MCF 10A (cell line): ENCODE results near the gene ZDHHC12. TPM values are rescaled to one million over a fixed set of nuclear protein-coding genes. Genes with fewer than 3 reads are reported as not detected.

Experiments
- BruUV-seq: library from RNA; stranded (reverse); fragments of 400-500 nt; replicated peaks from 2 replicates; lab custom pipeline; 2021; lab: Mats Ljungman, UMichigan
- CTCF ChIA-PET: fragments of 300-600 bp; sonication (Branson Sonifier 250); formaldehyde crosslinking; extraction: SDS; loops from one replicate; lab custom pipeline; 2021; ENCODE audit warnings: antibody characterized with exemption, inconsistent platforms; lab: Yijun Ruan, JAX
- POLR2A ChIA-PET: fragments of 300-600, 350-650 bp; sonication (Branson Sonifier 250); formaldehyde crosslinking; extraction: SDS; loops from one replicate; lab custom pipeline; 2020; ENCODE audit warnings: antibody characterized with exemption, inconsistent platforms; lab: Yijun Ruan, JAX
- DNase-seq: peaks from one replicate; pipeline ENCODE4 v3.0.0-alpha.2; 2018; ENCODE audit not compliant: unreplicated experiment
- H3K27ac Mint-ChIP-seq: one replicate; pipeline ENCODE4 v1.8.0; 2022; ENCODE audit warnings: mild to moderate bottlenecking, low read depth, mixed read lengths; ENCODE audit not compliant: unreplicated experiment
- H3K27me3 Mint-ChIP-seq: one replicate; pipeline ENCODE4 v1.8.0; 2022; ENCODE audit warnings: mixed read lengths; ENCODE audit not compliant: insufficient read depth, unreplicated experiment
- H3K36me3 Mint-ChIP-seq: one replicate; pipeline ENCODE4 v1.8.0; 2022; ENCODE audit warnings: mild to moderate bottlenecking, moderate library complexity, mixed read lengths; ENCODE audit not compliant: insufficient read depth, unreplicated experiment
- H3K4me1 Mint-ChIP-seq: one replicate; pipeline ENCODE4 v1.8.0; 2022; ENCODE audit warnings: mixed read lengths; ENCODE audit not compliant: insufficient read depth, unreplicated experiment
- H3K4me3 Mint-ChIP-seq: one replicate; pipeline ENCODE4 v1.8.0; 2022; ENCODE audit warnings: mild to moderate bottlenecking, moderate library complexity, mixed read lengths; ENCODE audit not compliant: unreplicated experiment
- H3K9me3 Mint-ChIP-seq: one replicate; pipeline ENCODE4 v1.8.0; 2022; ENCODE audit warnings: mixed read lengths; ENCODE audit not compliant: unreplicated experiment
- intact Hi-C: fragments of 100-400 bp; cut with micrococcal nuclease; formaldehyde crosslinking; loops from 2 replicates; pipeline ENCODE4 v1.14.1; 2022
- total RNA-seq: library from RNA; stranded (reverse); gene quantifications from 2 replicates; pipeline ENCODE4 v1.2.3, GENCODE V29; 2022
- TF ChIP-seq, protein P1 (sequence below): fragments of 200-600 bp; IDR thresholded peaks from one replicate; pipeline ENCODE4 v1.8.0; 2022; ENCODE audit warnings: antibody characterized with exemption, mild to moderate bottlenecking; ENCODE audit not compliant: unreplicated experiment

Gene ZDHHC12
- total RNA-seq, 1 experiment from 2014 or later = 22.1 TPM

DNA sequence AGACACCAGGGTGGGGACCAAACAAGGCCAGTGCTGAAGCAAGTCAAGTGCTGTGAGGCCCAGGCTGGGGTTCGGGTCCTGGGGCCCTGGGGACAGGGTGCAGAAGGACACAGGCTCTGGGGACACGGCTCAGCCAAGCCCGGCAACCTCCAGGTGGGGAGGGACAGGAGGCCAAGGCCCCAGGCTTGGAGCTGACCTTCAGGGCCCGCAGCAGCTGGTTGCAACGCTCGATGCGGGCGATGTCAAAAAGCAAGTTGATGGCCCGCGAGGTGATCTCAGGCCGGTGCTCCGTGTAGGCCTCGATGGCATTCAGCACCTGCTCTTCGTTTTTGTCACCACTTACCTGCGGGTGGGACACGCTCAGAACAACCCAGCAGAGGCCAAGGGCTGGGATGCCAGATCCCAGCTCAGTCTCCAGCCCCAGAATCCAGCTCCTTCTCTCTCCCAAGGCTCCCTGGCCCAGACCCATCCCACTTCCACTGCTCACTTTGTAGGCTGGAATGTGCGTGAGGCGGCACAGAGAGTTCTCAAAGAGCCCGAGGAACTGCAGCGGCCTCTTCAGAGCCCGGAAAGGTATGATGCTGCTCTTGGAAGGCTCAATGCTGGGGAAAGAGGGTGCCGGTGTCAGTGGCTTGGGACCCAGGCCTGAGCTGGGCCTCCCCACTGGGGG is 27.1 kb upstream of the ZDHHC12 start:
- Mint-ChIP-seq H3K4me1 (no peaks in the 10 kb centered on the region), H3K27me3 (no peaks in the 10 kb centered on the region), H3K4me3 (no peak overlapping the region), H3K36me3 (peaks cover 15% of the 10 kb centered on the region), H3K9me3 (no peaks in the 10 kb centered on the region), H3K27ac (no peak overlapping the region)
- no peak for DNase-seq
- TF ChIP-seq, protein P1, sequence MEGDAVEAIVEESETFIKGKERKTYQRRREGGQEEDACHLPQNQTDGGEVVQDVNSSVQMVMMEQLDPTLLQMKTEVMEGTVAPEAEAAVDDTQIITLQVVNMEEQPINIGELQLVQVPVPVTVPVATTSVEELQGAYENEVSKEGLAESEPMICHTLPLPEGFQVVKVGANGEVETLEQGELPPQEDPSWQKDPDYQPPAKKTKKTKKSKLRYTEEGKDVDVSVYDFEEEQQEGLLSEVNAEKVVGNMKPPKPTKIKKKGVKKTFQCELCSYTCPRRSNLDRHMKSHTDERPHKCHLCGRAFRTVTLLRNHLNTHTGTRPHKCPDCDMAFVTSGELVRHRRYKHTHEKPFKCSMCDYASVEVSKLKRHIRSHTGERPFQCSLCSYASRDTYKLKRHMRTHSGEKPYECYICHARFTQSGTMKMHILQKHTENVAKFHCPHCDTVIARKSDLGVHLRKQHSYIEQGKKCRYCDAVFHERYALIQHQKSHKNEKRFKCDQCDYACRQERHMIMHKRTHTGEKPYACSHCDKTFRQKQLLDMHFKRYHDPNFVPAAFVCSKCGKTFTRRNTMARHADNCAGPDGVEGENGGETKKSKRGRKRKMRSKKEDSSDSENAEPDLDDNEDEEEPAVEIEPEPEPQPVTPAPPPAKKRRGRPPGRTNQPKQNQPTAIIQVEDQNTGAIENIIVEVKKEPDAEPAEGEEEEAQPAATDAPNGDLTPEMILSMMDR = no peak
- ChIA-PET POLR2A (interaction anchor here (1.2 to 1.3 kb wide), 2 partner anchors 11 to 17 kb away, joined by 4 to 6 read pairs; no protein-coding TSS in a partner anchor), CTCF (no interaction called here)
- intact Hi-C loops = no loop called here
- no TSS peak for BruUV-seq

DNA sequence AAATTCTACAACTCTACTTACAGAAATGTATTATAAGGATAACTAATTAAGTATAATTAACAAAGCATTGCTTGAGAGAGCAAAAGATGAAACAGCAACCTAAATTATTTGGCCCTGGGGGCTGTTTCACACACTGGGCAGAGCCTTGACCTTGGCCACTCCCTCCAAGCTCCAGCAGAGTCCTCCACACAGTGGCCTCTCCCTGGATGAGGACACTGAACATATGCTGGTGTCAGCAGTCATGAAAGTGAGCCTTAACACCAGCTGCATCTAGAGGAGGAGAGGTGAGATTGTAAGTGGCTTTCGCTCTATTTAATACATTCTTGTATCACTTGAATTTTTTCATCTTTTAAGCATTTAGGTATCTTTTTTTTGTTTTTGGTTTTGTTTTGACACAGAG is 23.3 kb upstream of the ZDHHC12 start:
- no peak for DNase-seq
- ChIA-PET CTCF (interaction anchor here (0.6 to 3.0 kb wide), 2 partner anchors 14 to 23 kb away, joined by 4 to 12 read pairs; no protein-coding TSS in a partner anchor), POLR2A (interaction anchor here (0.6 kb wide), 1 partner anchor 11 kb away, joined by 3 read pairs; no protein-coding TSS in a partner anchor)
- H3K4me3 Mint-ChIP-seq = no peak overlapping the region
- H3K4me1 Mint-ChIP-seq = no peaks in the 10 kb centered on the region
- no peaks in the 10 kb centered on the region for H3K27me3 Mint-ChIP-seq
- TF ChIP-seq, protein P1 = no peak
- no peaks in the 10 kb centered on the region for H3K9me3 Mint-ChIP-seq
- BruUV-seq = no TSS peak
- peaks cover 6% of the 10 kb centered on the region for H3K36me3 Mint-ChIP-seq
- intact Hi-C loops = no loop called here
- H3K27ac Mint-ChIP-seq = no peak overlapping the region

DNA sequence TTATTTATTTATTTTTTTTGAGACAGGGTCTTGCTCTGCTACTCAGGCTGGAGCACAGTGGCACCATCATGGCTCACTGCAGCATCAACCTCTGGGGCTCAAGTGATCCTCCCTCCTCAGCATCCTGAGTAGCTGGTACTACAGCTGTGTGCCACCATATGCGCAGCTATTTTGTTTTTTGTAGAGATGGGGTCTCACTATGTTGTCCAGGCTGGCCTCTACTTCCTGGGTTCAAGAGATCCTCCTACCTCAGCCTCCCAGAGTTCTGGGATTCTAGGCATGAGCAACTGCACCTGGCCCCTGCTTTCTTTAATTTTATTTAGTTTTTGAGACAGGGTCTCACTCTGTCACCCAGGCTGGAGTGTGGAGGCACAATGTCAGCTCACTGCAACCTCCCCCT is 19.5 kb upstream of the ZDHHC12 start:
- Mint-ChIP-seq H3K4me1 (no peaks in the 10 kb centered on the region), H3K4me3 (no peak overlapping the region), H3K9me3 (no peaks in the 10 kb centered on the region), H3K27ac (no peak overlapping the region), H3K27me3 (no peaks in the 10 kb centered on the region), H3K36me3 (peaks cover 20% of the 10 kb centered on the region)
- ChIA-PET CTCF (interaction anchor here (0.5 to 1.0 kb wide), 2 partner anchors 107 to 185 kb away, joined by 3 to 4 read pairs; no protein-coding TSS in a partner anchor), POLR2A (no interaction called here)
- no TSS peak for BruUV-seq
- intact Hi-C loops = no loop called here
- TF ChIP-seq, protein P1 = no peak
- no peak for DNase-seq

DNA sequence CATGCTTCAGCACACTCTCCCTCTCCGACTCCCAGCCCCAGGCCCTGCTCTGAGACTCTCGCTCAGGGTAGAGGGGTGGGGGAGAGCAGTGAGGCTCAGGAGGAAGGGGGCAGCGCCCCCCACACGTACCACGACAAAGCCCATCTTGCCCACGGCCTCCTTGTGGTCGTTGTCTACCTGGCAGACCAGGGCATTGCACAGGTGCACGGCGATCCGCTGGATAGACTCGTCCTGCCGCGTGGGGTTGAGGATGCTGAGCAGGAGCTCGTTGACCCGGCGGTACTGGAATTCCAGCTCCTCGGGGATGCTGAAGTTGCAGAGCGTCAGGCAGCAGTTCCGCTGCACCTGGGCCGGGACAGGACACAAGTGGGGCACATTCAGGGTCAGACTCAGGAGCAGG is 18.5 kb upstream of the ZDHHC12 start:
- Mint-ChIP-seq H3K9me3 (no peaks in the 10 kb centered on the region), H3K4me3 (no peak overlapping the region), H3K36me3 (peaks cover 17% of the 10 kb centered on the region), H3K27ac (no peak overlapping the region), H3K4me1 (no peaks in the 10 kb centered on the region), H3K27me3 (no peaks in the 10 kb centered on the region)
- TF ChIP-seq, protein P1 = no peak
- BruUV-seq = no TSS peak
- ChIA-PET POLR2A (interaction anchor here (1.0 to 1.2 kb wide), 2 partner anchors 10 to 29 kb away, joined by 3 to 5 read pairs; no protein-coding TSS in a partner anchor), CTCF (interaction anchor here (0.7 to 1.6 kb wide), 3 partner anchors 9 to 27 kb away, joined by 3 to 6 read pairs (median 3); no protein-coding TSS in a partner anchor)
- intact Hi-C loops = no loop called here
- no peak for DNase-seq
